ENCODE measurements around the gene ID2. TPM values are rescaled to one million over a fixed set of nuclear protein-coding genes. Genes with fewer than 3 reads are reported as not detected.

Gene ID2
- total RNA-seq, 1 experiment from 2014 or later = 2.1 TPM

DNA sequence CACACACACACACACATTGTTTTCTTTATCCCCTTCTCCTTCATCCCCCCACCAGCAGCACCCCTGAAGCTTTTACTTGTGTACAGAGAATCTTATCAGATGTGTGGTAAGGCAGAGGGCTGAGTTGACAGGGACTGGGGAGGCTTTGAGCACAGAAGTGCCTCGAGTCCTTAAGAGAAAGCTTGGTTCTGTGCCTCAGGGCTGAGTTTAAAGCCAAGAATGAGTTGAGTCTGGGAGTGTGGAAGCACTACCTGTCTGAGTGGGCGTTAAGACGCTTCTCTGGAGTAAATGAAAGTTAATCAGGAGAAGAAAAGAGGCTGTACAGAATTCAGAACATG is 2.7 kb downstream of the ID2 start:
- no peaks in the 10 kb centered on the region for H3K27me3 ChIP-seq (ENCODE audit: control insufficient read depth, insufficient read depth, low read length)
- BruUV-seq (replicated peaks) = no TSS peak
- no peak overlapping the region for H3K27ac ChIP-seq (ENCODE audit: low read length)
- DNase-seq (ENCODE audit: low read depth, low spot score) (no peak), ATAC-seq (no peak)
- peaks cover 24% of the 10 kb centered on the region for H3K4me1 ChIP-seq (ENCODE audit: control insufficient read depth, insufficient read depth, low read length)
- no peaks in the 10 kb centered on the region for H3K9me3 ChIP-seq (ENCODE audit: control insufficient read depth, insufficient read depth, low read depth, low read length)
- ChIA-PET POLR2A (interaction anchor here (0.6 kb wide), 1 partner anchor 957 kb away, joined by 4 read pairs; no protein-coding TSS in a partner anchor), CTCF (no interaction called here)
- in situ Hi-C loops (cut with HindIII; ENCODE audit: low pct_unique_long_range_greater_than_20kb, low sequenced_read_pairs) = no loop called here
- H3K36me3 ChIP-seq (ENCODE audit: control insufficient read depth, insufficient read depth, low read length) = peaks cover 11% of the 10 kb centered on the region; the same call in 1 of the 2 replicates
- intact Hi-C loops (cut with micrococcal nuclease; ENCODE audit: unreplicated experiment) = loop anchor here (5.0 to 10.0 kb wide), 3 partner anchors 530 to 1570 kb away; no protein-coding TSS in a partner anchor
- TF ChIP-seq SIN3A (IDR thresholded peaks at IDR 0.05; ENCODE audit: borderline replicate concordance, insufficient read depth, low read depth, low read length) = no peak
- TF ChIP-seq, protein P1, sequence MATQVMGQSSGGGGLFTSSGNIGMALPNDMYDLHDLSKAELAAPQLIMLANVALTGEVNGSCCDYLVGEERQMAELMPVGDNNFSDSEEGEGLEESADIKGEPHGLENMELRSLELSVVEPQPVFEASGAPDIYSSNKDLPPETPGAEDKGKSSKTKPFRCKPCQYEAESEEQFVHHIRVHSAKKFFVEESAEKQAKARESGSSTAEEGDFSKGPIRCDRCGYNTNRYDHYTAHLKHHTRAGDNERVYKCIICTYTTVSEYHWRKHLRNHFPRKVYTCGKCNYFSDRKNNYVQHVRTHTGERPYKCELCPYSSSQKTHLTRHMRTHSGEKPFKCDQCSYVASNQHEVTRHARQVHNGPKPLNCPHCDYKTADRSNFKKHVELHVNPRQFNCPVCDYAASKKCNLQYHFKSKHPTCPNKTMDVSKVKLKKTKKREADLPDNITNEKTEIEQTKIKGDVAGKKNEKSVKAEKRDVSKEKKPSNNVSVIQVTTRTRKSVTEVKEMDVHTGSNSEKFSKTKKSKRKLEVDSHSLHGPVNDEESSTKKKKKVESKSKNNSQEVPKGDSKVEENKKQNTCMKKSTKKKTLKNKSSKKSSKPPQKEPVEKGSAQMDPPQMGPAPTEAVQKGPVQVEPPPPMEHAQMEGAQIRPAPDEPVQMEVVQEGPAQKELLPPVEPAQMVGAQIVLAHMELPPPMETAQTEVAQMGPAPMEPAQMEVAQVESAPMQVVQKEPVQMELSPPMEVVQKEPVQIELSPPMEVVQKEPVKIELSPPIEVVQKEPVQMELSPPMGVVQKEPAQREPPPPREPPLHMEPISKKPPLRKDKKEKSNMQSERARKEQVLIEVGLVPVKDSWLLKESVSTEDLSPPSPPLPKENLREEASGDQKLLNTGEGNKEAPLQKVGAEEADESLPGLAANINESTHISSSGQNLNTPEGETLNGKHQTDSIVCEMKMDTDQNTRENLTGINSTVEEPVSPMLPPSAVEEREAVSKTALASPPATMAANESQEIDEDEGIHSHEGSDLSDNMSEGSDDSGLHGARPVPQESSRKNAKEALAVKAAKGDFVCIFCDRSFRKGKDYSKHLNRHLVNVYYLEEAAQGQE (IDR thresholded peaks at IDR 0.05; ENCODE audit: insufficient read depth in 1 of 2, low read depth in 2 of 2, low read length in 1 of 2) = no peak
- no peak for TF ChIP-seq TCF7L2 (IDR thresholded peaks at IDR 0.05; ENCODE audit: low read depth, low read length)
- TF ChIP-seq, protein P2, sequence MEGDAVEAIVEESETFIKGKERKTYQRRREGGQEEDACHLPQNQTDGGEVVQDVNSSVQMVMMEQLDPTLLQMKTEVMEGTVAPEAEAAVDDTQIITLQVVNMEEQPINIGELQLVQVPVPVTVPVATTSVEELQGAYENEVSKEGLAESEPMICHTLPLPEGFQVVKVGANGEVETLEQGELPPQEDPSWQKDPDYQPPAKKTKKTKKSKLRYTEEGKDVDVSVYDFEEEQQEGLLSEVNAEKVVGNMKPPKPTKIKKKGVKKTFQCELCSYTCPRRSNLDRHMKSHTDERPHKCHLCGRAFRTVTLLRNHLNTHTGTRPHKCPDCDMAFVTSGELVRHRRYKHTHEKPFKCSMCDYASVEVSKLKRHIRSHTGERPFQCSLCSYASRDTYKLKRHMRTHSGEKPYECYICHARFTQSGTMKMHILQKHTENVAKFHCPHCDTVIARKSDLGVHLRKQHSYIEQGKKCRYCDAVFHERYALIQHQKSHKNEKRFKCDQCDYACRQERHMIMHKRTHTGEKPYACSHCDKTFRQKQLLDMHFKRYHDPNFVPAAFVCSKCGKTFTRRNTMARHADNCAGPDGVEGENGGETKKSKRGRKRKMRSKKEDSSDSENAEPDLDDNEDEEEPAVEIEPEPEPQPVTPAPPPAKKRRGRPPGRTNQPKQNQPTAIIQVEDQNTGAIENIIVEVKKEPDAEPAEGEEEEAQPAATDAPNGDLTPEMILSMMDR (IDR thresholded peaks at IDR 0.05) = no peak
- TF ChIP-seq POLR2AphosphoS5 (IDR thresholded peaks at IDR 0.05; ENCODE audit: low read depth, low read length) = no peak
- peak overlapping the region; percentile 29 to 55; a peak in 3 of 4 replicates for H3K4me3 ChIP-seq (ENCODE audit: low read depth in 2 of 2, low read length in 2 of 2)

GRCh38 chr2:8684878-8685696 is 3.2 kb downstream of the ID2 start:
- intact Hi-C loops (cut with micrococcal nuclease; ENCODE audit: unreplicated experiment) (loop anchor here (5.0 to 10.0 kb wide), 4 partner anchors 530 to 1570 kb away; no protein-coding TSS in a partner anchor), in situ Hi-C loops (cut with HindIII; ENCODE audit: low pct_unique_long_range_greater_than_20kb, low sequenced_read_pairs) (no loop called here)
- no peaks in the 10 kb centered on the region for H3K9me3 ChIP-seq (ENCODE audit: control insufficient read depth, insufficient read depth, low read depth, low read length)
- H3K27ac ChIP-seq (ENCODE audit: low read length) = no peak overlapping the region
- no peak for DNase-seq (ENCODE audit: low read depth, low spot score)
- ChIA-PET POLR2A (interaction anchor here (0.6 kb wide), 1 partner anchor 957 kb away, joined by 4 read pairs; no protein-coding TSS in a partner anchor), CTCF (no interaction called here)
- TF ChIP-seq, protein P1 (IDR thresholded peaks at IDR 0.05; ENCODE audit: insufficient read depth in 1 of 2, low read depth in 2 of 2, low read length in 1 of 2) = no peak
- TF ChIP-seq, protein P2 (IDR thresholded peaks at IDR 0.05) = no peak
- TF ChIP-seq SIN3A (IDR thresholded peaks at IDR 0.05; ENCODE audit: borderline replicate concordance, insufficient read depth, low read depth, low read length) (no peak), TCF7L2 (IDR thresholded peaks at IDR 0.05; ENCODE audit: low read depth, low read length) (no peak), POLR2AphosphoS5 (IDR thresholded peaks at IDR 0.05; ENCODE audit: low read depth, low read length) (no peak)
- peak; percentile 19 for ATAC-seq
- H3K36me3 ChIP-seq (ENCODE audit: control insufficient read depth, insufficient read depth, low read length) = peaks cover 11% of the 10 kb centered on the region; the same call in 1 of the 2 replicates
- H3K27me3 ChIP-seq (ENCODE audit: control insufficient read depth, insufficient read depth, low read length) = no peaks in the 10 kb centered on the region
- no TSS peak for BruUV-seq (replicated peaks)
- peak overlapping the region; percentile 30 to 55 for H3K4me3 ChIP-seq (ENCODE audit: low read depth in 2 of 2, low read length in 2 of 2)
- H3K4me1 ChIP-seq (ENCODE audit: control insufficient read depth, insufficient read depth, low read length) = peaks cover 18% of the 10 kb centered on the region
